RWPE2 (cell line): Measurements from ENCODE around the gene ODAD2.

Experiments
- ATAC-seq: fragments of 200-7000 bp; cut with Tn5 transposase; 3 replicates; pipeline ENCODE4 v1.9.1; 2021; ENCODE audit warnings: low read depth
- DNase-seq: peaks from one replicate; pipeline ENCODE4 v3.0.0-alpha.2; 2020; ENCODE audit warnings: low spot score
- H3K27ac ChIP-seq: fragments of 450-650 bp; 2 replicates; pipeline ENCODE4 v1.5.1; 2017; ENCODE audit warnings: mild to moderate bottlenecking; ENCODE audit not compliant: poor library complexity, severe bottlenecking
- H3K27me3 ChIP-seq: fragments of 250-450 bp; sonication (Bioruptor Pico); 2 replicates; pipeline ENCODE4 v1.5.1; 2021; ENCODE audit warnings: mild to moderate bottlenecking, moderate library complexity; ENCODE audit not compliant: insufficient read depth, poor library complexity, severe bottlenecking
- H3K36me3 ChIP-seq: fragments of 250-450 bp; sonication (Bioruptor Pico); 2 replicates; pipeline ENCODE4 v1.5.1; 2020; ENCODE audit warnings: low read depth, mild to moderate bottlenecking, moderate library complexity
- H3K4me1 ChIP-seq: fragments of 250-450 bp; sonication (Bioruptor Pico); 2 replicates; pipeline ENCODE4 v1.5.1; 2021; ENCODE audit warnings: mild to moderate bottlenecking, moderate library complexity; ENCODE audit not compliant: insufficient read depth, poor library complexity, severe bottlenecking
- H3K4me3 ChIP-seq: fragments of 250-450 bp; sonication (Bioruptor Pico); 2 replicates; pipeline ENCODE4 v1.5.1; 2021; ENCODE audit warnings: mild to moderate bottlenecking, moderate library complexity; ENCODE audit not compliant: severe bottlenecking
- H3K9me3 ChIP-seq: fragments of 250-450 bp; sonication (Bioruptor Pico); 2 replicates; pipeline ENCODE4 v1.5.1; 2021; ENCODE audit warnings: mild to moderate bottlenecking, moderate library complexity; ENCODE audit not compliant: severe bottlenecking
- CTCF ChIP-seq: fragments of 450-650 bp; IDR thresholded peaks from one replicate; pipeline ENCODE4 v1.5.1; 2017; ENCODE audit warnings: mild to moderate bottlenecking, moderate library complexity; ENCODE audit not compliant: poor library complexity, severe bottlenecking

ODAD2 gene

DNA sequence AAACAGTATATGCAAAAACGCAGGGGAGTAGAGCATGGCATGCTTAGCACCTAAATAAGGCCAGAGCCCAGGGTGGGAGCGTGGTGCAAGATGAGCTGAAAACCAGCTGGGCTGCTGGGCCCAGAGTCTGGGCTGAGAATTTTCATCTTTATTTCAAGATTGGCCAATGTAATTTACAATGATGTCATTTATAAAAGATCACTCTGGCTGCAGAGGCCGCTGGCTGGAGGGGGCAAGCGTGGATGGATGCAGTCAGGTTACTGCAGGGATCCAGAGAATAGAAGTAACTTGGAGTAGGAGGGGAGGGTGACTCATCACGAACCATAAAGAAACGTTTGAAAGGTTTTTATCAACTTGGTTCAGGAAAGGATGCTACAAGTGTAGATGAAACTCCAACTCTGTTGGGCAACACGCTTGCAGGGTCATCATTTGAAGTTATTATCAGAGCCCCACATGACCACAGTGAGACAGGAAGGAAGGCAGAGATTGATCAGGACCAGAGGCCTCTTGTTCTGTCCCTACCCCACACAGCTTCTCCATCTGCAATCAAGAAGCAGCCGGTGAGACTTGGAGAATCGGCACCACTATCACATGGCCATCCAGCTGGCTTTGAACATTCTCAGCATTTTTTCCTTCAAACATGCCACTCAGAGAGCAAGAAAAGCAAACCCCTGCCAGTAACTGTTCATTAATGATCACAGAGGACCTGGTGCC is 49.2 kb downstream of the ODAD2 start:
- no peaks in the 10 kb centered on the region for H3K36me3 ChIP-seq
- TF ChIP-seq CTCF = no peak
- H3K4me1 ChIP-seq = no peaks in the 10 kb centered on the region
- H3K27me3 ChIP-seq = no peaks in the 10 kb centered on the region
- no peaks in the 10 kb centered on the region for H3K9me3 ChIP-seq
- DNase-seq (no peak), ATAC-seq (no peak)
- no peak overlapping the region for H3K4me3 ChIP-seq
- H3K27ac ChIP-seq = no peak overlapping the region

GRCh38 chr10:27948186-27948585 is 50.7 kb downstream of the ODAD2 start:
- ATAC-seq = no peak
- no peak for TF ChIP-seq CTCF

DNA sequence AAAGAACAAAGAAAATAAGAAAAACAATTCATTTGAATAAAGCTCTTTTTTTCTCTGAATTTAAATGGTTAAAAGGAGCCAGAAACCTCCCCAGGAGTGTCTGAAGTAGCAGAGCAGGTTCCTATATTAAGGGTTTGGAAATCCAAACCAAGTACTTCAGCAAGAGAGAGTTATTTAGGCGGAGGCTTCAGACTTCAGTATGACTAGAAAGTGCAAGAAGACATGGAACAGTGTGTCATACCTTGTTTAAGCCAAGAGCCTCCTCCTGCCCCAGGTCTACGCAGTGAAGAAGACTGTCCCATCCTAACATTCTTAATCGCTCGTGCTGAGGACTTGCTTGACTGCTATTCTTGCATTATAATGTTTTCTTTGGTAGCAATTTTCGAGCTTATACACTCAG is 51.3 kb downstream of the ODAD2 start:
- Histone ChIP-seq H3K4me1 (no peaks in the 10 kb centered on the region), H3K36me3 (no peaks in the 10 kb centered on the region), H3K27ac (no peak overlapping the region), H3K27me3 (no peaks in the 10 kb centered on the region), H3K9me3 (no peaks in the 10 kb centered on the region), H3K4me3 (no peak overlapping the region)
- ATAC-seq (no peak), DNase-seq (no peak)
- no peak for TF ChIP-seq CTCF

More at GRCh38 chr10:27948186-27948585, 50.7 kb downstream of the ODAD2 start:
- DNase-seq = no peak
- no peaks in the 10 kb centered on the region for H3K9me3 ChIP-seq
- no peaks in the 10 kb centered on the region for H3K36me3 ChIP-seq
- no peaks in the 10 kb centered on the region for H3K27me3 ChIP-seq
- no peaks in the 10 kb centered on the region for H3K4me1 ChIP-seq
- no peak overlapping the region for H3K27ac ChIP-seq
- no peak overlapping the region for H3K4me3 ChIP-seq

- no peak for TF ChIP-seq CTCF
- DNase-seq (no peak), ATAC-seq (no peak)
- Histone ChIP-seq H3K4me1 (no peaks in the 10 kb centered on the region), H3K9me3 (no peaks in the 10 kb centered on the region), H3K27me3 (no peaks in the 10 kb centered on the region), H3K4me3 (no peak overlapping the region), H3K36me3 (no peaks in the 10 kb centered on the region), H3K27ac (no peak overlapping the region)
These were observed 54.9 kb downstream of the ODAD2 start for GRCh38 chr10:27944005-27944404.

GRCh38 chr10:27914888-27915287 is 84.0 kb downstream of the ODAD2 start:
- H3K36me3 ChIP-seq = no peaks in the 10 kb centered on the region
- ATAC-seq = no peak
- TF ChIP-seq CTCF = no peak
- no peaks in the 10 kb centered on the region for H3K4me1 ChIP-seq
- H3K9me3 ChIP-seq = no peaks in the 10 kb centered on the region
- no peak overlapping the region for H3K4me3 ChIP-seq
- no peaks in the 10 kb centered on the region for H3K27me3 ChIP-seq
- no peak for DNase-seq
- no peak overlapping the region for H3K27ac ChIP-seq
